ENCODE measurements around the gene PRSS16. TPM values are rescaled to one million over a fixed set of nuclear protein-coding genes. Genes with fewer than 3 reads are reported as not detected.
A peak's percentile ranks its signal among the peaks of the same experiment; 100 is the strongest.

Gene PRSS16
- total and polyA plus RNA-seq, 2 experiments from 2014 or later = 8.7 to 11.8 TPM

DNA sequence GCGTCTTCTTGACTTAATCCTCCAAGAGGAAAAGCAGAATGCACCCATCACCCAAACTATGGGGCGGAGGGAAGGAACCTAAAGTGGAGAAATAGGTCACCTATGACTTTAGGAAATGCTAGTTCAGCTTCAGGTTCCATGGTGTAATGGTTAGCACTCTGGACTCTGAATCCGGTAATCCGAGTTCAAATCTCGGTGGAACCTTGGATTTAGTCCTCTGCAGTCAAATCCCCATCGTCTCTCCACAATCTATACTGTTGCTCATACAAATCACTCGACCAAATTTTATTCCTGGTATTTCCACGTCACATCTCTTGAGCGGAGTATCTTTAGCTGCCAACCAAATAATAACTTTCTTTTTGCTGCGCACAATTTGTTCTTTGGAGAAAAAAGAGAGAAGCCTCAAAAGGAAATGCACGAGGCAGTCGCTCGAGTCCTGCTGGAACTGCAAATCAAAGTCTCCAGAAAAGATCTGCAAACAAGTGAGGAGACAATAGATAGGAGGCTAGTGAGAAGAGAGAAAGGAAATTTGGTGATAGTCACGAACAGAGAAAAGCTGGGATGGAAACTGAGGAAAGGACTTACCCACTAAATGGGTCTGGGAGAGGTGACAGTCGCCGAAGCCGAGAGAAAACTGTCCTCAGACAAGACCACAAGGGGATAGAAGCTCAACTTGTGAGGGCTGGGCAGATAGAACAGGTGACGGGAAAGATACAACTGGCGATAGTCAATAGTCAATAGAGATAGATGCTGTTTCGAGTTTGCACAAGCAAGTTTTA lies 48.0 kb downstream of the PRSS16 start:
- 0 out of 2 replicates have a peak, but pooled peaks cover 3% of the 10 kb centered on the region for H3F3A ChIP-seq (replicated peaks; ENCODE audit: low read depth)
- no peaks in the 10 kb centered on the region for H4K20me1 ChIP-seq (replicated peaks; ENCODE audit: insufficient read depth)
- peak overlapping the region; percentile 97 for H2AFZ ChIP-seq
- H3K79me2 ChIP-seq (replicated peaks; ENCODE audit: insufficient read depth) = no peaks in the 10 kb centered on the region
- H3K4me1 ChIP-seq (ENCODE audit: insufficient read depth) = peaks cover 11% of the 10 kb centered on the region
- Mint-ChIP-seq H3K27me3 (ENCODE audit: insufficient read depth, low read depth, poor library complexity) (peaks cover 44% of the 10 kb centered on the region), H3K4me1 (peaks cover 12% of the 10 kb centered on the region), H3K36me3 (ENCODE audit: low read depth) (no peaks in the 10 kb centered on the region), H3K27ac (no peak overlapping the region), H3K9me3 (peaks cover 16% of the 10 kb centered on the region; the same call in 2 of the 3 replicates), H3K4me3 (peak overlapping the region; percentile 88)
- ATAC-seq (peak; percentile 53), DNase-seq (ENCODE audit: low spot score) (peak; percentile 85)
- TF ChIP-seq ZNF114 (CRISPR knock-in tag; IDR thresholded peaks at IDR 0.05) = no peak
- peak; percentile 9; the same call in 1 of the 2 replicates for TF ChIP-seq NANOG (IDR thresholded peaks at IDR 0.05; ENCODE audit: borderline replicate concordance)
- TF ChIP-seq EZH2 (IDR thresholded peaks at IDR 0.05; ENCODE audit: low read depth, unreplicated experiment) = peak; percentile 40
- no peak for TF ChIP-seq ZNF462 (CRISPR knock-in tag; IDR thresholded peaks at IDR 0.05)
- no peak for TF ChIP-seq CTCF (conservative IDR thresholded peaks at IDR 0.05; ENCODE audit: low read depth in 2 of 2)
- 0 out of 2 replicates have a peak, but pooled peaks have one; percentile 26 for TF ChIP-seq CREB1 (CRISPR knock-in tag; IDR thresholded peaks at IDR 0.05; ENCODE audit: low read depth)
- TF ChIP-seq, protein P1, sequence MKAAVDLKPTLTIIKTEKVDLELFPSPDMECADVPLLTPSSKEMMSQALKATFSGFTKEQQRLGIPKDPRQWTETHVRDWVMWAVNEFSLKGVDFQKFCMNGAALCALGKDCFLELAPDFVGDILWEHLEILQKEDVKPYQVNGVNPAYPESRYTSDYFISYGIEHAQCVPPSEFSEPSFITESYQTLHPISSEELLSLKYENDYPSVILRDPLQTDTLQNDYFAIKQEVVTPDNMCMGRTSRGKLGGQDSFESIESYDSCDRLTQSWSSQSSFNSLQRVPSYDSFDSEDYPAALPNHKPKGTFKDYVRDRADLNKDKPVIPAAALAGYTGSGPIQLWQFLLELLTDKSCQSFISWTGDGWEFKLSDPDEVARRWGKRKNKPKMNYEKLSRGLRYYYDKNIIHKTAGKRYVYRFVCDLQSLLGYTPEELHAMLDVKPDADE (IDR thresholded peaks at IDR 0.05) = 0 out of 2 replicates have a peak, but pooled peaks have one; percentile 39
- no peak for TF ChIP-seq POLR2AphosphoS5 (IDR thresholded peaks at IDR 0.05; ENCODE audit: low read depth)
- H3K27ac ChIP-seq (ENCODE audit: low read depth) = no peak overlapping the region
- peak overlapping the region; percentile 99 for H3K4me2 ChIP-seq
- no peaks in the 10 kb centered on the region for H3K36me3 ChIP-seq (ENCODE audit: insufficient read depth)
- peaks cover 46% of the 10 kb centered on the region for H3K27me3 ChIP-seq (ENCODE audit: insufficient read depth)
- H3K9me2 ChIP-seq (ENCODE audit: insufficient read depth) = no peaks in the 10 kb centered on the region
- H3K4me3 ChIP-seq = peak overlapping the region; percentile 89
